ENCODE measurements around the gene CFAP54.
A peak's percentile ranks its signal among the peaks of the same experiment; 100 is the strongest.

Gene CFAP54

GRCh38 chr12:96489392-96490056 is at the start of gene CFAP54:
TSS of gene CFAP54 (plus strand) at chr12:96489577. CDS start at chr12:96489610, 33 bp downstream.
- peak within 1 kb of the TSS; percentile 76 for H3K4me3 ChIP-seq (ENCODE audit: low read depth, low read length)
- TF ChIP-seq CTCF (IDR thresholded peaks at IDR 0.05; ENCODE audit: low read depth, low read length): peak; percentile 77

GRCh38 chr12:96441816-96442215 is 47.6 kb upstream of the CFAP54 start:
- TF ChIP-seq CTCF (IDR thresholded peaks at IDR 0.05; ENCODE audit: low read depth, low read length): no peak
- no peak overlapping the region for H3K4me3 ChIP-seq (ENCODE audit: low read depth, low read length)

GRCh38 chr12:96442906-96443305 is 46.5 kb upstream of the CFAP54 start:
- no peak for TF ChIP-seq CTCF (IDR thresholded peaks at IDR 0.05; ENCODE audit: low read depth, low read length)
- no peak overlapping the region for H3K4me3 ChIP-seq (ENCODE audit: low read depth, low read length)

- H3K4me3 ChIP-seq (ENCODE audit: low read depth, low read length): no peak overlapping the region
- TF ChIP-seq CTCF (IDR thresholded peaks at IDR 0.05; ENCODE audit: low read depth, low read length): no peak
Observed at GRCh38 chr12:96444399-96444798, 45.0 kb upstream of the CFAP54 start.

DNA sequence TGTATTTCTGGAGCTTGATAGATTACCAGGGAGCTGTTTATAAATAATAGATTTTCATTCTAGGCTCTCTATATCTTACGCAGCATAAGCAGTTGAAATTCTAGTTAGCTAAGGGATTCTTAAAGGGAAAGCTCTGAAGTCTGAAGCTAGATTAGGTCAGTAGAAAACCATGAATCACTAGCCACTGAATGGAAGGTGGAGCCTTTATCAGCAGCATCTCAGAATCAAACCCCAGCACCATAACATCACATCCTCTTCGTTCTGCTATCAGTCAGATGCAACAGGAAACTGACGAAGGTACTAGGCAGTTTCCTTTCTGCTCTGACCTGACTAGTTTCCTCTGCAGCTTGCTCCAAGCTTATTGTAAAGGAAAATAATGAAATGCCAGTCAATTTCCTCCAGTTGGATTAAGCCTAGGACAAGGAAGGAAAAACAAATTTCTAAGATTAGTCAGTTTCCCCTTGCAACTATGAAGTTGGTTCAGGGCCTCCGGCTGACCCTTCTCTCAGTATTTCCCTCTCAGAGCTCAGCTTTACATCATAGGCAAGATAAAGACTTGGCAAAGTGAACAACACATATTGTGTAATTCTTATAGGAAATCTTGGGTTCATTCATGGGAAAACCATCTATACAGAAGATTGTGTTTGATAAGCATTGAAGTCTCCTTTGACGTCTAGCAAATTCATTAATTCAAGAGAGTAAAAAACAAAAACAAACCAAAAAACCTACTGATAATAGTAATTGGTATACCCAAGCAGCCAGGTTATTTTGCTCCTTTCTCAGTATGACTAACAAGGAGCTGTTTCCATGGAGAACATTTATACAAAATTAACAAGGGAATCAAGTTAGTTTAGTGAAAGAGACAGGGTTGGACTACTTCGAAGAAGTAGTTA is 43.4 kb upstream of the CFAP54 start:
- peak overlapping the region; percentile 17 for H3K4me3 ChIP-seq (ENCODE audit: low read depth, low read length)
- TF ChIP-seq CTCF (IDR thresholded peaks at IDR 0.05; ENCODE audit: low read depth, low read length): no peak

DNA sequence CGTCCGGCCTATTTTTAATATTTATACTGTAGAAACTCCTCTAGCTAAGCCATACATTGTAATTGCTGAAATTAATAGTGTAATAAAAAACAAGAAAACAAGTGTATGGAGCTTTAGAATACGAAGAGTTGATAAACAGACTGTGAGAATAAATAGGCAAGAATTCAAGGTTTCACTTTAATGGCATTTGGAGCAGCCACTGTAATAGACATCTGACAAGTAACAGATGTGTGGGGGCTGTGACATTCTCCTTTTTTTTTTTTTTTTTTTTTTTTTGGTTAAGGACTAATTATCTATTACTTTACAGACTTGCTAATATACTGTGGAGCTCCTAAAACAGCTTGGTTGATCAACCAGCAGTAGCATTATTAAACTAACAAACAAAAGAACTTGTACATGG is 42.1 kb upstream of the CFAP54 start:
- no peak overlapping the region for H3K4me3 ChIP-seq (ENCODE audit: low read depth, low read length)
- no peak for TF ChIP-seq CTCF (IDR thresholded peaks at IDR 0.05; ENCODE audit: low read depth, low read length)

- no peak for TF ChIP-seq CTCF (IDR thresholded peaks at IDR 0.05; ENCODE audit: low read depth, low read length)
- no peak overlapping the region for H3K4me3 ChIP-seq (ENCODE audit: low read depth, low read length)
Observed at GRCh38 chr12:96448300-96448699, 41.1 kb upstream of the CFAP54 start.

Measured in WI38 (cell line).